Liver (tissue), 3 donors: ENCODE measurements around the gene KNDC1.

Experiments used
- ATF3 ChIP-seq: IDR thresholded peaks from 2 replicates; pipeline ENCODE4 v1.6.1; 2016; ENCODE audit warnings: antibody characterized with exemption
- EGR1 ChIP-seq, 2 donors: IDR thresholded peaks; 2 replicates each; pipeline ENCODE4 v1.6.1; 2016 to 2018; ENCODE audit warnings: antibody characterized with exemption in 2 of 2, low read depth in 2 of 2
- HNF4G ChIP-seq: IDR thresholded peaks from 2 replicates; pipeline ENCODE4 v1.6.1; 2016; ENCODE audit warnings: antibody characterized with exemption
- JUND ChIP-seq, 2 donors: IDR thresholded peaks; 2 replicates each; pipeline ENCODE4 v1.6.1; 2016; ENCODE audit warnings: antibody characterized with exemption in 2 of 2
- RAD21 ChIP-seq, 2 donors: IDR thresholded peaks; 2 replicates each; pipeline ENCODE4 v1.6.1; 2016; ENCODE audit warnings: antibody characterized with exemption in 2 of 2, mild to moderate bottlenecking in 2 of 2
- REST ChIP-seq: IDR thresholded peaks from 2 replicates; pipeline ENCODE4 v1.6.1; 2016; ENCODE audit warnings: antibody characterized with exemption, mild to moderate bottlenecking
- RXRA ChIP-seq, 2 donors: IDR thresholded peaks; 2 replicates each; pipeline ENCODE4 v1.6.1; 2017 to 2018; ENCODE audit warnings: antibody characterized with exemption in 2 of 2, mild to moderate bottlenecking in 1 of 2
- SP1 ChIP-seq: IDR thresholded peaks from 2 replicates; pipeline ENCODE4 v1.6.1; 2018; ENCODE audit warnings: antibody characterized with exemption, mild to moderate bottlenecking
- TAF1 ChIP-seq: conservative IDR thresholded peaks from 2 replicates; pipeline ENCODE4 v1.6.1; 2016; ENCODE audit warnings: antibody characterized with exemption, mild to moderate bottlenecking
- TF ChIP-seq, protein P1 (sequence below): fragments of 150-350 bp; IDR thresholded peaks from 2 replicates; pipeline ENCODE4 v1.5.1; 2017; ENCODE audit warnings: improper control_type of control experiment, low read depth, low read length; ENCODE audit not compliant: missing input control
- TF ChIP-seq, protein P2 (sequence below): IDR thresholded peaks from 2 replicates; pipeline ENCODE4 v1.6.1; 2016; ENCODE audit warnings: antibody characterized with exemption
- TF ChIP-seq, protein P3 (sequence below): IDR thresholded peaks from 2 replicates; pipeline ENCODE4 v1.6.1; 2016; ENCODE audit warnings: antibody characterized with exemption
- donor health status: healthy.
- donor health status: healthy.

DNA sequence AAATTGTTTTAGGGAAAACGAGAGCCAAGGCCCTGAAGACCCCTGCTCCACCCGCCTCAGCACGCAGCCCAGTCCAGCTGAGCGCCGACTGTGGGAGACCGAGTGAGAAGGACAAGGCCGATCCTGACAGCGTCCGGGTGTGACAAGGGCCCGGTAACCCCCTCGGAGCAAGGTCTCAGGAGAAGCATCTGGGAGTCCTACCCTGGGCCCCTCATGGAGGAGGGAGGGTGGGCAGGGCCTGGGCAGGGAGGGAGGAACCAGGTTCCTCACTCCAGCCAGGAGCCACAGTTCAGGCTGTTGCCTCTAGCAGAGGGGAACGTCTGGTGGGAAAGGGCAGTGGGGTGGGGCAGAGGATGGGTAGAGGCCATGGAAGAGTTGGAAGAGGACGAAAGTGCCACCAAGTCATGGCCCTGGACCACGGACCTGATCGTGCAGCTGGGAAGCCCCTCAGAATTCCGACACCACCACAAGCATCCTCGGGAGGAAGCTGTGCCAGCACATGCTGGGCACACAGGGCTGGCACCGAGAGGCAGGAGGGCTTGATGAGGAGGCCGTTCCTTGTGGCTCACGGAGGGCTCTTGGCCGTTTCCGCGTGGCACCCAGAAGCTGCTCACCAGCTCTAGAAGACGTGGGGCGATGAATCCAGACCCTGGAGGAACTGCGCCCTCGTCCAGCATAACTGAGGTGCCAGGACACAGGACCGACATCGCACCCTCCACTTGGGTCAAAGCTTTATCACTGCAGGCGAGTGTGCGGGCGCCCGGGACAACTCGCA lies 2.2 kb upstream of the KNDC1 start:
- TF ChIP-seq, protein P1, sequence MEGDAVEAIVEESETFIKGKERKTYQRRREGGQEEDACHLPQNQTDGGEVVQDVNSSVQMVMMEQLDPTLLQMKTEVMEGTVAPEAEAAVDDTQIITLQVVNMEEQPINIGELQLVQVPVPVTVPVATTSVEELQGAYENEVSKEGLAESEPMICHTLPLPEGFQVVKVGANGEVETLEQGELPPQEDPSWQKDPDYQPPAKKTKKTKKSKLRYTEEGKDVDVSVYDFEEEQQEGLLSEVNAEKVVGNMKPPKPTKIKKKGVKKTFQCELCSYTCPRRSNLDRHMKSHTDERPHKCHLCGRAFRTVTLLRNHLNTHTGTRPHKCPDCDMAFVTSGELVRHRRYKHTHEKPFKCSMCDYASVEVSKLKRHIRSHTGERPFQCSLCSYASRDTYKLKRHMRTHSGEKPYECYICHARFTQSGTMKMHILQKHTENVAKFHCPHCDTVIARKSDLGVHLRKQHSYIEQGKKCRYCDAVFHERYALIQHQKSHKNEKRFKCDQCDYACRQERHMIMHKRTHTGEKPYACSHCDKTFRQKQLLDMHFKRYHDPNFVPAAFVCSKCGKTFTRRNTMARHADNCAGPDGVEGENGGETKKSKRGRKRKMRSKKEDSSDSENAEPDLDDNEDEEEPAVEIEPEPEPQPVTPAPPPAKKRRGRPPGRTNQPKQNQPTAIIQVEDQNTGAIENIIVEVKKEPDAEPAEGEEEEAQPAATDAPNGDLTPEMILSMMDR = no peak
- TF ChIP-seq RXRA (IDR thresholded peaks at IDR 0.05) (no peak), EGR1 (IDR thresholded peaks at IDR 0.05; ENCODE audit: low read depth in 2 of 2) (no peak), REST (no peak), SP1 (no peak), RAD21 (IDR thresholded peaks at IDR 0.05) (no peak), ATF3 (no peak), HNF4G (no peak), TAF1 (no peak), JUND (IDR thresholded peaks at IDR 0.05) (no peak)
- TF ChIP-seq, protein P2, sequence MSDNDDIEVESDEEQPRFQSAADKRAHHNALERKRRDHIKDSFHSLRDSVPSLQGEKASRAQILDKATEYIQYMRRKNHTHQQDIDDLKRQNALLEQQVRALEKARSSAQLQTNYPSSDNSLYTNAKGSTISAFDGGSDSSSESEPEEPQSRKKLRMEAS = no peak
- TF ChIP-seq, protein P3, sequence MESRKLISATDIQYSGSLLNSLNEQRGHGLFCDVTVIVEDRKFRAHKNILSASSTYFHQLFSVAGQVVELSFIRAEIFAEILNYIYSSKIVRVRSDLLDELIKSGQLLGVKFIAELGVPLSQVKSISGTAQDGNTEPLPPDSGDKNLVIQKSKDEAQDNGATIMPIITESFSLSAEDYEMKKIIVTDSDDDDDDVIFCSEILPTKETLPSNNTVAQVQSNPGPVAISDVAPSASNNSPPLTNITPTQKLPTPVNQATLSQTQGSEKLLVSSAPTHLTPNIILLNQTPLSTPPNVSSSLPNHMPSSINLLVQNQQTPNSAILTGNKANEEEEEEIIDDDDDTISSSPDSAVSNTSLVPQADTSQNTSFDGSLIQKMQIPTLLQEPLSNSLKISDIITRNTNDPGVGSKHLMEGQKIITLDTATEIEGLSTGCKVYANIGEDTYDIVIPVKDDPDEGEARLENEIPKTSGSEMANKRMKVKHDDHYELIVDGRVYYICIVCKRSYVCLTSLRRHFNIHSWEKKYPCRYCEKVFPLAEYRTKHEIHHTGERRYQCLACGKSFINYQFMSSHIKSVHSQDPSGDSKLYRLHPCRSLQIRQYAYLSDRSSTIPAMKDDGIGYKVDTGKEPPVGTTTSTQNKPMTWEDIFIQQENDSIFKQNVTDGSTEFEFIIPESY = no peak
